DND-41 (cell line): ENCODE data around the gene FRMPD4.

Source experiments
- ATAC-seq: fragments of 200-7000 bp; cut with Tn5 transposase; 3 replicates; pipeline ENCODE4 v1.9.1; 2021; ENCODE audit warnings: low read depth; ENCODE audit not compliant: insufficient read depth
- DNase-seq: peaks from one replicate; pipeline ENCODE4 v3.0.0-alpha.2; 2020
- H2AFZ ChIP-seq: 2 replicates; pipeline ENCODE4 v1.6.0; 2012; ENCODE audit warnings: low read depth, low read length
- H3K27ac ChIP-seq: 2 replicates; pipeline ENCODE4 v1.5.1; 2012; ENCODE audit warnings: low read length, inconsistent platforms
- H3K27me3 ChIP-seq: fragments of 200-600 bp; sonication (generic); 2 replicates; pipeline ENCODE4 v1.6.0; 2012; ENCODE audit warnings: low read length, mild to moderate bottlenecking, inconsistent platforms; ENCODE audit not compliant: insufficient read depth, poor library complexity
- H3K36me3 ChIP-seq: 2 replicates; pipeline ENCODE4 v1.5.1; 2012; ENCODE audit warnings: low read length, inconsistent platforms; ENCODE audit not compliant: insufficient read depth
- H3K4me1 ChIP-seq: 2 replicates; pipeline ENCODE4 v1.5.1; 2012; ENCODE audit warnings: mild to moderate bottlenecking, low read length; ENCODE audit not compliant: insufficient read depth
- H3K4me2 ChIP-seq: 2 replicates; pipeline ENCODE4 v1.6.0; 2012; ENCODE audit warnings: mild to moderate bottlenecking, moderate library complexity, low read length, inconsistent platforms; ENCODE audit not compliant: insufficient read depth
- H3K4me3 ChIP-seq, 2 experiments: fragments of 200-600 bp in 1 of 2; shearing (Covaris generic) in 1 of 2; 2 replicates each; pipeline ENCODE4 v1.5.1; 2012 to 2016; ENCODE audit warnings: inconsistent platforms in 2 of 2, low read length in 2 of 2, mild to moderate bottlenecking in 2 of 2, low read depth in 1 of 2, moderate library complexity in 1 of 2
- H3K79me2 ChIP-seq: 2 replicates; pipeline ENCODE4 v1.6.0; 2012; ENCODE audit warnings: low read length, inconsistent platforms; ENCODE audit not compliant: insufficient read depth
- H3K9ac ChIP-seq: 2 replicates; pipeline ENCODE4 v1.6.0; 2012; ENCODE audit warnings: low read depth, mild to moderate bottlenecking, inconsistent platforms, low read length, moderate library complexity
- H3K9me3 ChIP-seq: 2 replicates; pipeline ENCODE4 v1.5.1; 2012; ENCODE audit warnings: low read length, moderate library complexity, mild to moderate bottlenecking, inconsistent platforms; ENCODE audit not compliant: insufficient read depth, severe bottlenecking
- H4K20me1 ChIP-seq: 2 replicates; pipeline ENCODE4 v1.6.0; 2012; ENCODE audit warnings: low read length; ENCODE audit not compliant: insufficient read depth
- CTCF ChIP-seq: IDR thresholded peaks from 2 replicates; pipeline ENCODE4 v1.5.1; 2012; ENCODE audit warnings: borderline replicate concordance, low read length, moderate library complexity, mild to moderate bottlenecking; ENCODE audit not compliant: poor library complexity, severe bottlenecking; ENCODE audit errors: extremely low read depth
- EZH2 ChIP-seq: IDR thresholded peaks from 3 replicates; pipeline ENCODE4 v1.6.1; 2012; ENCODE audit warnings: borderline replicate concordance, low read depth, mild to moderate bottlenecking, moderate library complexity, low read length, inconsistent platforms; ENCODE audit not compliant: severe bottlenecking

Gene FRMPD4

GRCh38 chrX:12269484-12269883, 131.2 kb downstream of the FRMPD4 start:
- DNase-seq (no peak), ATAC-seq (no peak)
- Histone ChIP-seq H4K20me1 (no peaks in the 10 kb centered on the region), H3K9me3 (no peaks in the 10 kb centered on the region), H3K27ac (no peak overlapping the region), H3K4me1 (no peaks in the 10 kb centered on the region), H3K36me3 (no peaks in the 10 kb centered on the region), H3K4me3 (no peak overlapping the region), H3K4me2 (no peak overlapping the region), H2AFZ (no peak overlapping the region), H3K9ac (no peak overlapping the region), H3K79me2 (no peaks in the 10 kb centered on the region), H3K27me3 (no peaks in the 10 kb centered on the region)
- TF ChIP-seq EZH2 (no peak), CTCF (no peak)

DNA sequence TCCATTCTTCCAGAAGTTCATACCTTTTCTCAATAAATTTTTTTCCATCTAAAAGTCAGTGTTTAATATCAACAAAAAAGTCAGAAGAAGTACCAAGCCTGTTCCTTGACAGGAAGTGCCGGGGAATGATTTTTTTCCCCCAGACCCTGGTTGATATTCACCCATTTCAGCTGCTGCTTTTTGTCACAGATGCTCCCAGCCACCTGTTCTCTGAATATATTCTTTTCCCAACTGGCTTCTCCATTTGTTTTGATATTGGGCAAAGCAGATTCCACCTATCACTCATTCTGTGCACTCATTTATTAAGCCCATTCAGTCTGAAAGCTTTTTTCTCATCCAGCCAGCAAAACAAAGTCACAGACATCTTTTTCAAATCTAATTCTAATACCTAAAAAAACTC, 139.9 kb downstream of the FRMPD4 start:
- no peaks in the 10 kb centered on the region for H3K27me3 ChIP-seq

GRCh38 chrX:12282991-12283390, 144.7 kb downstream of the FRMPD4 start:
- no peak overlapping the region for H2AFZ ChIP-seq
- no peaks in the 10 kb centered on the region for H3K27me3 ChIP-seq
- no peaks in the 10 kb centered on the region for H3K79me2 ChIP-seq
- no peaks in the 10 kb centered on the region for H3K36me3 ChIP-seq
- DNase-seq (no peak), ATAC-seq (no peak)
- no peaks in the 10 kb centered on the region for H3K9me3 ChIP-seq
- no peaks in the 10 kb centered on the region for H3K4me1 ChIP-seq
- H4K20me1 ChIP-seq, result no peaks in the 10 kb centered on the region
- no peak for TF ChIP-seq CTCF
- TF ChIP-seq EZH2, result no peak
- no peak overlapping the region for H3K4me3 ChIP-seq
- no peak overlapping the region for H3K9ac ChIP-seq
- H3K27ac ChIP-seq, result no peak overlapping the region
- no peak overlapping the region for H3K4me2 ChIP-seq

More for the DNA sequence above, 139.9 kb downstream of the FRMPD4 start:
- H3K36me3 ChIP-seq, result no peaks in the 10 kb centered on the region
- no peak overlapping the region for H3K4me3 ChIP-seq
- H3K79me2 ChIP-seq, result no peaks in the 10 kb centered on the region
- no peak for ATAC-seq
- TF ChIP-seq EZH2 (no peak), CTCF (no peak)
- H3K27ac ChIP-seq, result no peak overlapping the region
- no peak overlapping the region for H3K9ac ChIP-seq
- no peak for DNase-seq
- H3K9me3 ChIP-seq, result no peaks in the 10 kb centered on the region
- H3K4me2 ChIP-seq, result no peak overlapping the region
- H2AFZ ChIP-seq, result no peak overlapping the region
- no peaks in the 10 kb centered on the region for H3K4me1 ChIP-seq
- H4K20me1 ChIP-seq, result no peaks in the 10 kb centered on the region
